Measurements from ENCODE around the gene DNAH8. TPM values are rescaled to one million over a fixed set of nuclear protein-coding genes. Genes with fewer than 3 reads are reported as not detected.

Gene DNAH8
- total RNA-seq, 2 experiments from 2014 or later, result 0.03 TPM; not detected in 1

DNA sequence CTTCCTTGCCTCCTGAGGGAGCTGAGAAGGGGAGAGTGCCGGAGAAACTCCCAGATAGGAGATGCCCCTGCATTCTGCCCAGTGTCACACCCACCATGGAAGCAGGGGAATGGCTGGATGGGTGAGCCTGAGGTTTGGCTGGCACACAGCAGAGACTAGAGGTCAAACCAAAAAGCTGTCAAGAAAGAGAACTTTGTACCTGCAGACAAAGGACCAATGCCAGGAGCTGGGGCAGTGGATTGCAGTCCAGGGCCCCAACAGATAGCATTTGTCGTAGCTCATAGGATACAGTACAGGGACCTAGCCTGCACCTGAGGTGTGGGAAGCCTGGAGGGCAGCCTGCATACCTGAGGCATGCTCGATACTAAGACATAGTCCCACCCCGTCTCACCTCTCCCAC is 227.3 kb downstream of the DNAH8 start:
- no peak overlapping the region for H3K27ac ChIP-seq (ENCODE audit: low read depth in 1 of 2, low read length in 2 of 2)
- H3K4me3 ChIP-seq (ENCODE audit: low read length), result no peak overlapping the region
- H3K9me3 ChIP-seq (ENCODE audit: control insufficient read depth in 1 of 2, insufficient read depth in 1 of 2, low read length in 2 of 2), result no peaks in the 10 kb centered on the region
- no peaks in the 10 kb centered on the region for H3K36me3 ChIP-seq (ENCODE audit: insufficient read depth, low read length)
- Mint-ChIP-seq H3K36me3 (ENCODE audit: low read depth) (no peaks in the 10 kb centered on the region), H3K4me3 (no peak overlapping the region), H3K27me3 (no peaks in the 10 kb centered on the region), H3K9me3 (no peaks in the 10 kb centered on the region), H3K27ac (no peak overlapping the region), H3K4me1 (ENCODE audit: low read depth) (no peaks in the 10 kb centered on the region)
- ChIA-PET POLR2A (no interaction called here), CTCF (no interaction called here)
- H3K27me3 ChIP-seq (ENCODE audit: control insufficient read depth in 1 of 2, insufficient read depth in 2 of 2, low read length in 2 of 2), result no peaks in the 10 kb centered on the region
- intact Hi-C loops (cut with DNase I, micrococcal nuclease), result no loop called here
- TF ChIP-seq, protein P1, sequence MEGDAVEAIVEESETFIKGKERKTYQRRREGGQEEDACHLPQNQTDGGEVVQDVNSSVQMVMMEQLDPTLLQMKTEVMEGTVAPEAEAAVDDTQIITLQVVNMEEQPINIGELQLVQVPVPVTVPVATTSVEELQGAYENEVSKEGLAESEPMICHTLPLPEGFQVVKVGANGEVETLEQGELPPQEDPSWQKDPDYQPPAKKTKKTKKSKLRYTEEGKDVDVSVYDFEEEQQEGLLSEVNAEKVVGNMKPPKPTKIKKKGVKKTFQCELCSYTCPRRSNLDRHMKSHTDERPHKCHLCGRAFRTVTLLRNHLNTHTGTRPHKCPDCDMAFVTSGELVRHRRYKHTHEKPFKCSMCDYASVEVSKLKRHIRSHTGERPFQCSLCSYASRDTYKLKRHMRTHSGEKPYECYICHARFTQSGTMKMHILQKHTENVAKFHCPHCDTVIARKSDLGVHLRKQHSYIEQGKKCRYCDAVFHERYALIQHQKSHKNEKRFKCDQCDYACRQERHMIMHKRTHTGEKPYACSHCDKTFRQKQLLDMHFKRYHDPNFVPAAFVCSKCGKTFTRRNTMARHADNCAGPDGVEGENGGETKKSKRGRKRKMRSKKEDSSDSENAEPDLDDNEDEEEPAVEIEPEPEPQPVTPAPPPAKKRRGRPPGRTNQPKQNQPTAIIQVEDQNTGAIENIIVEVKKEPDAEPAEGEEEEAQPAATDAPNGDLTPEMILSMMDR (IDR thresholded peaks at IDR 0.05), result no peak
- ATAC-seq (ENCODE audit: poor library complexity) (no peak), DNase-seq (no peak)
- no peaks in the 10 kb centered on the region for H3K4me1 ChIP-seq (ENCODE audit: insufficient read depth, low read length)

DNA sequence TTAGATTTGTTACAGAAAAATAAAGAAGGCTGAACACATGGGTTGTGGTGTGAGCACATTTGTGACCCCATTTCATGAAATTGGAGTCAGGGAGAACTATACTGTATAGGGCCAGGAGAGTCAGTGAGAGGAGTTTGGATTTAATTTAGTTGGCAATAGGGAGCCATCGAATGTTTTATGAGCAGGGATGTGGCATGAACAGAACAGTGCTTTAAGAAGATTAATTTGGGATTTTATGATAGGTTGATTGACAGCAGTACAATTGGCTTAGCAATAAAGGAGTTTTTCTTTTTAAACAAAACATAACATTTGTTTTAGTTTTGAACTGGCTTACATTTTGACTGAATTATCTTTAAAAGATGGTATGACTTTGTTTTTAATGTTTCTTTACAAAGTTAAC is 227.9 kb downstream of the DNAH8 start:
- H3K27me3 ChIP-seq (ENCODE audit: control insufficient read depth in 1 of 2, insufficient read depth in 2 of 2, low read length in 2 of 2), result no peaks in the 10 kb centered on the region
- no peaks in the 10 kb centered on the region for H3K4me1 ChIP-seq (ENCODE audit: insufficient read depth, low read length)
- no peak overlapping the region for H3K27ac Mint-ChIP-seq
- intact Hi-C loops (cut with DNase I, micrococcal nuclease), result no loop called here
- TF ChIP-seq, protein P1 (IDR thresholded peaks at IDR 0.05), result no peak
- H3K4me1 Mint-ChIP-seq (ENCODE audit: low read depth), result no peaks in the 10 kb centered on the region
- H3K36me3 ChIP-seq (ENCODE audit: insufficient read depth, low read length), result no peaks in the 10 kb centered on the region
- POLR2A ChIA-PET, result no interaction called here
- CTCF ChIA-PET, result no interaction called here
- no peak overlapping the region for H3K27ac ChIP-seq (ENCODE audit: low read depth in 1 of 2, low read length in 2 of 2)
- ATAC-seq (ENCODE audit: poor library complexity) (no peak), DNase-seq (no peak)
- H3K4me3 ChIP-seq (ENCODE audit: low read length), result no peak overlapping the region
- no peaks in the 10 kb centered on the region for H3K27me3 Mint-ChIP-seq
- H3K4me3 Mint-ChIP-seq, result no peak overlapping the region
- H3K9me3 Mint-ChIP-seq, result no peaks in the 10 kb centered on the region
- H3K36me3 Mint-ChIP-seq (ENCODE audit: low read depth), result no peaks in the 10 kb centered on the region
- no peaks in the 10 kb centered on the region for H3K9me3 ChIP-seq (ENCODE audit: control insufficient read depth in 1 of 2, insufficient read depth in 1 of 2, low read length in 2 of 2)

DNA sequence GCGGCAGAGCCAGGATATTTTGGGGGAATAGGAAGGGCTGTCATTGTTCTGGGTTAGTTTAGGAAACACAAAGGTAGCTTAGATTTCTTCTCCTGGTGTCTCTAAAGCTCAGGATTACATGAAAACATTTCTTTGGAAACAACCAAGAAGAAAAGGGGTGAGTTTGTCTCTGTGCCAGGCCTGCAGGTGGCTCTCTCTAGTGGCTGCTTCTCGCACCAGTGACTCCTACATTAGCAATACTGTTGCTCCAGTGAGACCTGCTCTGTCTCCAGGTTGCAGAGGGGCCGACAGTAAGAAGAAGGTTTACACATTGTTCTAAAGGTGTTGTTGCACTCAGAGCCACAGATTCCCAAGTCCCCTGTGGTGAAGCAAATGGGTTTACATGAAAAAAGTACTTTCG is 228.9 kb downstream of the DNAH8 start:
- POLR2A ChIA-PET, result no interaction called here
- Mint-ChIP-seq H3K4me1 (ENCODE audit: low read depth) (no peaks in the 10 kb centered on the region), H3K9me3 (no peaks in the 10 kb centered on the region), H3K36me3 (ENCODE audit: low read depth) (no peaks in the 10 kb centered on the region), H3K27ac (no peak overlapping the region), H3K27me3 (no peaks in the 10 kb centered on the region), H3K4me3 (no peak overlapping the region)
- TF ChIP-seq, protein P1 (IDR thresholded peaks at IDR 0.05), result no peak
- no peak for ATAC-seq (ENCODE audit: poor library complexity)
- no peaks in the 10 kb centered on the region for H3K27me3 ChIP-seq (ENCODE audit: control insufficient read depth in 1 of 2, insufficient read depth in 2 of 2, low read length in 2 of 2)
- H3K36me3 ChIP-seq (ENCODE audit: insufficient read depth, low read length), result no peaks in the 10 kb centered on the region
- H3K27ac ChIP-seq (ENCODE audit: low read depth in 1 of 2, low read length in 2 of 2), result no peak overlapping the region
- H3K9me3 ChIP-seq (ENCODE audit: control insufficient read depth in 1 of 2, insufficient read depth in 1 of 2, low read length in 2 of 2), result no peaks in the 10 kb centered on the region
- CTCF ChIA-PET, result no interaction called here
- intact Hi-C loops (cut with DNase I, micrococcal nuclease), result no loop called here
- no peak for DNase-seq
- no peaks in the 10 kb centered on the region for H3K4me1 ChIP-seq (ENCODE audit: insufficient read depth, low read length)
- no peak overlapping the region for H3K4me3 ChIP-seq (ENCODE audit: low read length)

All from CD4-positive, alpha-beta T cell (primary cell).